GM12801 (cell line): ENCODE data around the gene SEMA4C.

Experiments
- TF ChIP-seq, protein P1 (sequence below): IDR thresholded peaks from one replicate; pipeline ENCODE4 v1.5.1; 2011; ENCODE audit warnings: control low read depth; ENCODE audit not compliant: insufficient read length; ENCODE audit errors: extremely low read depth

The SEMA4C gene

DNA sequence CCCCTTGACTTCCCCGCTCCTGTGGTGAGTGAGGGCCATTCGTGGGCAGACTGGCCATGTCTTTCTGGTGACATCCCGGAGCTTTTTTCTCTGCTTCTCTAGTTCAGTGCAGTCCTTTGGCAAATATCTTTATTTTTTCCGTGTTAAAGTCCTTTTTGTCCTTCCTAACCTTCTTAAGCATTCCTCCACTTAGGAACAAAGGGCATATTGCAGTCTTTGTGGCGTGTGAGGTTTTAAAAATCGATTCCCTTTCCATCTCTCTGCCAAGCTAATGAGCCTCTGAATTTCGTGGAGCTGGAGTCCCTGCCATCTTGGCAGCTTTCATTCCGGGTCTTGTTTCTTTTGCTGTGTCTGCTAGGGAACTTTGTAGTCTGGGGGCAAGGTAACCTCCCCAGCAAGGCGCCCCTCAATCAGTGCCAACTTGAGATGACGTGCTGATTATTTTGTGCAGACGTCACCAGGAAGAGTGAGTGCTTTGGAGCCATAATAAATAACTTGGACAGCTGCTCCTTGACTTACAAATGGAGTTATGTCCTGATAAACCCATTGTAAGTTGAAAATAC lies 48.7 kb downstream of the SEMA4C start:
- TF ChIP-seq, protein P1, sequence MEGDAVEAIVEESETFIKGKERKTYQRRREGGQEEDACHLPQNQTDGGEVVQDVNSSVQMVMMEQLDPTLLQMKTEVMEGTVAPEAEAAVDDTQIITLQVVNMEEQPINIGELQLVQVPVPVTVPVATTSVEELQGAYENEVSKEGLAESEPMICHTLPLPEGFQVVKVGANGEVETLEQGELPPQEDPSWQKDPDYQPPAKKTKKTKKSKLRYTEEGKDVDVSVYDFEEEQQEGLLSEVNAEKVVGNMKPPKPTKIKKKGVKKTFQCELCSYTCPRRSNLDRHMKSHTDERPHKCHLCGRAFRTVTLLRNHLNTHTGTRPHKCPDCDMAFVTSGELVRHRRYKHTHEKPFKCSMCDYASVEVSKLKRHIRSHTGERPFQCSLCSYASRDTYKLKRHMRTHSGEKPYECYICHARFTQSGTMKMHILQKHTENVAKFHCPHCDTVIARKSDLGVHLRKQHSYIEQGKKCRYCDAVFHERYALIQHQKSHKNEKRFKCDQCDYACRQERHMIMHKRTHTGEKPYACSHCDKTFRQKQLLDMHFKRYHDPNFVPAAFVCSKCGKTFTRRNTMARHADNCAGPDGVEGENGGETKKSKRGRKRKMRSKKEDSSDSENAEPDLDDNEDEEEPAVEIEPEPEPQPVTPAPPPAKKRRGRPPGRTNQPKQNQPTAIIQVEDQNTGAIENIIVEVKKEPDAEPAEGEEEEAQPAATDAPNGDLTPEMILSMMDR: no peak

GRCh38 chr2:96819876-96820511 lies 49.9 kb downstream of the SEMA4C start:
- TF ChIP-seq, protein P1: no peak

DNA sequence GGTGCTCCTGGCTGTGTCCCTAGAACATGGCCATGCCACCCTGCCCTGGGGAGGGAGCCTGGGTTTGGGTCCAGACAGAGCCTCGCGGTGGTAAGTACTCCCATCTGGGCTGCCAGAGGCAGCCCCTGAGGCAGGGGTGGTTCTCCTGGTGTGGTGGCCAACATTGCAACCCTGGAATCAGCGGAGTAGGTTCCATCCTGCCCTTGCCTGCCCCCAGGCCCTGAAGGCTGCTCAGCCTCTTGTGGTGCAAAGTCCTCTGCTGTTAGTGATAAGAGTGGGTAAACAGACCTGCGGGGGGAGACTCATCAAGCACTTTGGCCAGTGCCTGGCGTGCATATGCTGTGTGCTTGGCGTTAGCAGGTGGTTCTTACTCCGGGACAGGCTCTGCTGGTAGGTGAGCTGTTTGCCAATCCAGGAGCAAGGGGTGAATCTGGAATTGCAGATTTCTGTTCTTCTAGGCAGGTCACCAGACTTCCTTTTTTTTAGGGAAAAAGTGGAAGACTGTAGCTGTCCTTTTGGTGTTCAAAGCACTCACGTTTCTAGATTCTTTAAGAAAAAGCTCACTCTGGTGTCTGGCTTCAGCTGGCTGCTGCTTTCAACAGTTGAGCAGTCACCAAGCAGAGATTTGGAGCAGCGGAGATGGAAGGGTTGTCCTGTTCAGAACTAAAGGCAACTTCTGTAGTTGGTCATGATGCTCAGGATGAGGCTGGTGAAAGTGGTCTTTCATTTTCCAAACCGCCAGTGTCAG lies 50.6 kb downstream of the SEMA4C start:
- TF ChIP-seq, protein P1: no peak

DNA sequence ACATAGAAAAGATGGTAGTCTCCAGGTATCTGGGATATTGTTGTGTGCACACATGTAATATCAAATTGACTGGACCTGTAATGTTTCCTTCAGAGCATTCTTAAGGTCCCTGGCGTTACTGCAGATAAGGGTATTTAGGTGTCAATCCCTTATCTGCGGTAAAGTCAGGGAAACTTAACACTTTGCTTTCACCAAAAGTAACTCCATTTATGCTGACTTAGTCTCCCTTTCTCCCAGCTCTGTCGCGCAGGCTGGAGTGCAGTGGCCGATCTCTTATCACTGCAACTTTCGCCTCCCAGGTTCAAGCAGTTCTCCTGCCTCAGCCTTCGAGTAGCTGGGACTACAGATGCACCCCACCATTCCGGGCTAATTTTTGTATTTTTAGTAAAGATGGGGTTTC lies 52.0 kb downstream of the SEMA4C start:
- TF ChIP-seq, protein P1: no peak

- TF ChIP-seq, protein P1: no peak
These were observed 52.8 kb downstream of the SEMA4C start for GRCh38 chr2:96816836-96817702.

- TF ChIP-seq, protein P1: no peak
These were observed 53.6 kb downstream of the SEMA4C start, which contains the start of gene CNNM3 for GRCh38 chr2:96816127-96816835. CNNM3 (plus strand) TSS chr2:96816268; CDS start chr2:96816278, 10 bp downstream.
